RPMI7951 (cell line): ENCODE measurements around the gene NINJ1. TPM values are rescaled to one million over a fixed set of nuclear protein-coding genes. Genes with fewer than 3 reads are reported as not detected.
A peak's percentile ranks its signal among the peaks of the same experiment; 100 is the strongest.

ENCODE experiments used
- DNase-seq: peaks from one replicate; pipeline ENCODE4 v3.0.0-alpha.2; 2012; ENCODE audit warnings: low read depth
- total RNA-seq: library from RNA; depleted of rRNA; stranded (reverse); fragments of >200 nt; shearing (Covaris generic); gene quantifications from 2 replicates; pipeline ENCODE4 v1.2.3, GENCODE V29; 2014

NINJ1 gene
- total RNA-seq, 1 experiment from 2014 or later = 56.2 TPM

GRCh38 chr9:93100276-93100636, 33.8 kb downstream of the NINJ1 start:
- DNase-seq = no peak

GRCh38 chr9:93099551-93100275, 34.3 kb downstream of the NINJ1 start:
- no peak for DNase-seq

- peak; percentile 99 for DNase-seq
Observed at GRCh38 chr9:93098236-93098946, 35.7 kb downstream of the NINJ1 start.

- DNase-seq = peak; percentile 35
Observed at GRCh38 chr9:93097511-93098201, 36.4 kb downstream of the NINJ1 start.

GRCh38 chr9:93096811-93097382, 37.2 kb downstream of the NINJ1 start:
- DNase-seq = no peak

DNA sequence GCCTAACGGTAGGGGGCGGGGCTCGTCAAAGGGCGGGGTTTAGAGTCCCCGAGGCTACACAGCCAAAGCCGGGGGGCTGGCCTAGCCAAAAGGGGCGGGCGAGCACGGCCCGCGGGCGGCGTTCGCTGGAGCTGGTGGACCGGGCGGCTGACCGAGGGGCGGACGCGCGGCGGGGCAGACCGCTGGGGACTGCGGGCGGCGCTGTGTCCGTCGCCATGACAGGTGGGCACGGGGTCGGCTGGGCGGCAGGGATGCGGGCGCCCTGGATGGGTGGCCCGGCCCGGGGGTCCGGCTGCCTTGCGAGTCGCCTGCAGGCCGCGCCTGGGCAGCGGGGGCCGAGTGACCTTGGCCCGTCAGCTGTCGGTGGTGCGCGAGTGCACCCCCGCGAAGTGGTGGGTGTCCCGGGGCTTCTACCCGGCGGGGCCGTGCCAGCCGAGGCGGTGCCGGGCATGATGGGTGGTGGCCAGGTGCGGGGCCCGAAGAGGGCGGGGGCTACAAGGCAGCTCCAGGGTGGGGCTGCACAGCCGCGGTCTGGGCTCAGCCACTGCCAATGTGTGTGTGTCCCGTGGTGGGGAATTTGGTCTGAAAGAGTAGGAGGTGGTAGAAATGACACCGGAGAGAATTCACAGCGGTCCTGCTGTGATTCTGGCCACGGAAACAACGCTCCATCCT, 37.8 kb downstream of the NINJ1 start, which contains the start of gene CARD19:
TSS of gene CARD19 (plus strand) at position 87 of the 672 bp plus-strand sequence. CDS start at position 216, 129 bp downstream.
- peak; percentile 36 for DNase-seq

DNA sequence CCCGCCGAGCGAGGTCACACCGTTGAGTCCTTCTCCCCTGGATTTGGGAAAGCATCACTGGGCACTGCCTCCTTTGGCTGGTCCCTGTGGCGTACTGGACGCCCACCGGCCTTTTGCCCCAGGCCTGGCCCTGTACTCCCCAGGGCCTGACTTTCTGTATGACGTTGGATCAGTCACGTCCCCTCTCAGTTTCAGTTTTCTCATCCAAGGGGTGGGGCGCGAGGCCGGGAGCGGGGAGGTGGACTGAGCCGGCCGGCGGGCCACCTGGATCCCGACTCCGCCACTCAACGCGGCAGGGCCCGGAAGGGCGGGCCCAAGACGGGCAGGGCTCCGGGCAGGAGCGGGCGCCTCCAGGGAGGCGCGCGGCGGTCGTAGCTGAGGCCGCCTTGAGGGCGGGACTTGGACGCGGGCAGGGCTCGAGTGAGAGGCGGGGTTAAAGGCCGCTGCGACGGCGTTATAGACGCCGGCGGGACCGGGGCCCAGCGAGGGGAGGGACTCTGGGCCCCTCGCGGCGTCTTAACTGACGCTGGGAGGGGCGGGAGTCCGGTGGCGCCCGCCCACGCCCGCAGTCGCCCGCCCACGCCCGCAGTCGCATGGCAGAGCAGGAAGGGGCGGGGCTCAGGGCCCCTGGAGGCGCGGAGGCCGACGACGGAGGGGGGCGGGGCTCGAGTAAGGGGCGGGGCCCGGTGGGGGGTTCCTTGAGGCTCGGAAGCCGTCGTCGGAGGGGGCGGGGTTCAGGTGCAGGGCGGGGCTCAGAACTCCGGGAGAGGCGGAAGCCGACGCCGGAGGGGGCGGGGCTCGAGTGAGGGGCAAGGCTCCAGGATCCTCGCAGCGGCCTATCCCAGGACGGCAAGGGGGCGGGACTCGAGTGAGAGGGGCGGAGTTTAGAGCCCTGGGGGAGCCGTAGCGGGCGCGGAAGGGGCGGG, 38.6 kb downstream of the NINJ1 start:
- peak; percentile 94 for DNase-seq

GRCh38 chr9:93094658-93095204, 39.3 kb downstream of the NINJ1 start:
- no peak for DNase-seq

DNA sequence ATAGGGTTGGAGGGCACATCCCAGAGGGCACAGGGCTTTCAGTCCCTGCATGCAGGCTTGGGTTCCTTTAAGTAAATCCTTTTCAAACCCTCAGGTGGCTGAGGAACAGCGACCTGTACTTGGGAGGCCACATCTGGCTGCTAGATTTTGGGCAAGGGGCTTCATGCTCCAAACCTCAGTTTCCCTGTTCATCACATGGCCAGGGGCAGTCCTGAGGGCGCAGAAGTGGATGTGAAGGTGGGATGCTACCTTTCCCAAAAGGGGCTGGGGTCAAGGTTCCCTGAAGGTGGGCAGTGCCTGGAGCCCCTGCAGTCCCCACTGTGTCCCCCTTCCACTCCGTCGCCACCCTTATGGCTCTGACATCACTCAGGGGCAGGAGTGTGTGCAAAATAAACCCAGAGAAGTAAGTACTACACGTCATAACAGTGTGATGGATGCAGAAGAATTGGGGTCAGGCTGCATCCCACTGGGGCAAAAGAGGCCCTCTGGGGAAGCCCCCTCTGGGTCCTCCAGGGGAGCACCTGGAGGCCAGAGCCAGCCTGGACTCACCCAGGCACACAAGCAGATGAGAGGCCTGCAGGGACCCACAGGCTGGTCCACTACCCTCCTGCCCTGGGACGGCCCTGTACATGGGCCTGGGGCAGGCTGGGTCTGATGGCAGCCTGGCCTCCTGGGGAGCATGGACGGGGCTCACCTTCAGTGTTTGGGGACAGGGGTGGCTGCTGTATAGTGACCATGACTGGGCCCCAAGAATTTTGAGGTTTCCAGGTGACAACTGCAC, 40.0 kb downstream of the NINJ1 start:
- DNase-seq = no peak

- no peak for DNase-seq
Observed at GRCh38 chr9:93093127-93093876, 40.7 kb downstream of the NINJ1 start.

- DNase-seq = no peak
Observed at GRCh38 chr9:93092251-93092991, 41.6 kb downstream of the NINJ1 start.

DNA sequence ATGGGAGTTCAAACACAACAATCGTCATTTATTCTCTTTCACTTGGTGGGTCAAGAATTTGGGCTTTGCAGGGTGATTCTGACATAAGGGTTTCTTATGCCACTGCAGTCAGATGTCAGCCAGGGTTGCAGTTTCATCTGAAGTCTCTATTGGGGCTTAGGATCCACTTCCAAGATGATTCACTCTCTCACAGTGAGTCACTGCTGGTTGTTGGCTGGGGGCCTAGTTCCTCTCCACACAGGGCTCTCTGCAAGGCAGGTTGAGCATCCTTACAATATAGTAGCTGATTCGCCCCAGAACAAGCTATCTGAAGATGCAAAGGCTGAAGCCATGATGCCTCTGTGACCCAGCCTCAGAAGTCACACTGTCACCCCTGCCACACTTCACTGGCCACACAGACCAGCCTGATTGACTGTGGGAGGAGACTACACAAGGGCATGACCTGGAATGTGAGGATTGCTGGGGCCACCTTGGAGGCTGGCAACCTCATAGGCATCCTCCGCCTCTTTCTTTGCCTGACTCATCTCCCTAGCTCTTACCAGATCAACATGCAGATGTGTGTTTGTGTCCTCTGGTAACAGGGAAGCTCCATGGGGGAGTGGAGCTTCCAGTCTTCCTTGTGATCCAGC, 42.5 kb downstream of the NINJ1 start:
- DNase-seq = peak; percentile 72

GRCh38 chr9:93091056-93091452, 43.0 kb downstream of the NINJ1 start:
- no peak for DNase-seq

- DNase-seq = no peak
Observed at GRCh38 chr9:93090091-93090655, 43.9 kb downstream of the NINJ1 start.

DNA sequence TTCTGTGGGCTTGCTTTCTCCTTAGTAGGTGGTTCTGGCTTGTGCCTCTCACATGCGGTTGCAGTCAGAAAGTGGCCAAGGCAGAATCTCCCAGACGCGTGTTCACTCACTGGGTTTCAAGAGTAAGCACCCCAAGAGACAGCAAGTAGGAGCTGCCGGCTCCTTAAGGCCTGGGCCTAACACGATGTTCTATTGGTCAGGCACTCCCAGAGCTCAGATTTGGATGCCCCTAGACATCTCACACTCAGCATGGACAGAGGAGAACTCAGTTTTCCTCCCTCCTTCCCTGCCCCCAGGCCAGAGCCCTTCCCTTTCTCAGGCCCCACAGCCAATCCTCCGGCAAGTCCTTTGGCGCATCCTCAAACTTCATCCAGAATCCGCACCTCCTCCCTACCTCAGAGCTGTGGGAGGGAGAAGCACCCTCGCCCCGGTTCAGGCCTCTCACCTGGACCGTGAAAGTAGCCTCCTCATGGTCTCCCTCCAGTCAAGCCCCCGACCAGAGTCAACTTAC, 44.5 kb downstream of the NINJ1 start:
- no peak for DNase-seq

- DNase-seq = no peak
Observed at GRCh38 chr9:93089024-93089423, 45.0 kb downstream of the NINJ1 start.

DNA sequence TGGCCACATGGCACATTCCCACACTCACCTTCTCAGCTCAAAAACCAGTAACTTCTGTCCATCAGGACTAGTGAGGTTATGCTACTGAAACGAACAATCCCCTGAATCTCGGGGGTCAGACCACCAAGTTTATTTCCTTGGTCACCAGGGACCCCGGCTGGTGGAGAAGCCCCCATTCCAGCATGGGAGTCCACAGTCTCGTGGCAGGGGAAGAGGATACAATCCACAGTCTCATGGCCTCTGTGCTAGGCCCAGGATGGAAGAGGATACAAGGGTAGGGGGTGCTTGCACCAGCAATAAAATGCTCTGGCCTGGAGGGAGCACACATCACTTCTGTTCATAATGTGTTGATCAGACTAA, 45.4 kb downstream of the NINJ1 start:
- no peak for DNase-seq
